ENCODE measurements around the gene MBD5. TPM values are rescaled to one million over a fixed set of nuclear protein-coding genes. Genes with fewer than 3 reads are reported as not detected.
"Not testable (repeated sequence)": the region's sequence is repeated elsewhere in the genome, so short reads cannot be mapped to it uniquely, and the experiment has no call there.

The MBD5 gene
- polyA plus RNA-seq, 3 donors: 2.9 to 8.1 (median 4.5) TPM

DNA sequence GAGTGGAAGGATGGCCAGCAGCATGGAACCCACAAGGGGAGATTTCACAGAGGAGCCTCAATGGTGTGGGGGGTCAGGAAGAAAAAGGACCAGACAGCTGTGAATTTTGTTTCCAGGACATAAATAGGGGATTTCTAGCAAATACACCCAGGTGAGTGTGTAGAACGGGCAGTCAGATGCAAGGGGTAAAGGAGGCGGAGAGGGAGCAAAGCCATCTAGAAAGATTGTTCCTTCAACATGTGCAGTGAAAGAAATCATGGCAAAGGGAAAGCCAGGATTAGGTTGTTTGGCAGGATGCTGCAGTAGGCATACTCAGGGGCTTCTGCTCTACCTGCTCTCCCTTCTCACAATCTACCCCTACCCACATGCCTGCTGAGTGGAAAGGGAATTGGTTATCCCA lies 504.2 kb downstream of the MBD5 start:
- no peak overlapping the region for H3K27ac ChIP-seq (ENCODE audit: low read depth, low read length)
- WGBS, 3 donors: 96 to 100% (median 98%) methylated on average over 2 of the region's 2 CpGs

DNA sequence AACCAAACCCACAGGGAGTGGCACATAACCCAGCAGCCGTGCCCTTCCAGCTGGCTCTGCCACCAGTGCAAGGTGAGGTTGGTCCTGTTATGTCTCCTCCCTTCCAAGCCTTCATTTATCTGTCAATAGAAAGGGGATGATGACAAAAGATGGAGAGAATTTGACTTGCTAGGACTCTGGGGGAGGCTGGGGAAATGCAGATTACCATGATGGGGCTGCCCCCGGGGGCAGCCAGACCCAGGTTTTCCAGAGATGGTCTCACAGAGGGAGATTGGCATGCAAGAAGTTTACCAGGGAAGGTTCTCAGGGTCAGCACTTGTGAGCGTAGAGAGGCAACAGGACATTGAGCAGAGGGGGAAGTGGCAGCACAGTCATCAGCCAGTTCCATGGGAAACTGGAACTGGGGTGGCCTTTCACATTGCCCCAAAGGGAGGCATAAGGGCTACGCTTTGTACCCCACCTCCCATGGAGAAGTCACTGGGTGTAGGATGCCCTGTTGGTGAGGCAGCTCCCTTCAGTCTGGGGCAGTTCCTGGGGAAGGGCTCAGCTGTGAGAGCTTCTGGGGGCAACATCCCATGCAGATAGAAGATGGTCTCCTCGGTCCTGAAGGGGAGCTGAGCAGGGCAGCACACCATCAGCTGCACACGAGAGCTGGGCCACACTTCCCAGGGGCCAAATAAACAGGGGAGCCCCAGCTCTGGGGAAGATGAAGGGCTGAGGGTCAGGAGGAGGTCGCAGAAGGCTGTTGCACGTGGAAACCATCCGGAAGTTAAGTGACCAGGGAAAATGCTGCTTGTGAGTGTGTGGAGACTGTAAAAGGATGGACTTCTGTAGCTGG lies 505.8 kb downstream of the MBD5 start:
- H3K27ac ChIP-seq (ENCODE audit: low read depth, low read length): no peak overlapping the region
- WGBS, 3 donors: 66 to 73% (median 70%) methylated on average over 9 of the region's 9 CpGs

DNA sequence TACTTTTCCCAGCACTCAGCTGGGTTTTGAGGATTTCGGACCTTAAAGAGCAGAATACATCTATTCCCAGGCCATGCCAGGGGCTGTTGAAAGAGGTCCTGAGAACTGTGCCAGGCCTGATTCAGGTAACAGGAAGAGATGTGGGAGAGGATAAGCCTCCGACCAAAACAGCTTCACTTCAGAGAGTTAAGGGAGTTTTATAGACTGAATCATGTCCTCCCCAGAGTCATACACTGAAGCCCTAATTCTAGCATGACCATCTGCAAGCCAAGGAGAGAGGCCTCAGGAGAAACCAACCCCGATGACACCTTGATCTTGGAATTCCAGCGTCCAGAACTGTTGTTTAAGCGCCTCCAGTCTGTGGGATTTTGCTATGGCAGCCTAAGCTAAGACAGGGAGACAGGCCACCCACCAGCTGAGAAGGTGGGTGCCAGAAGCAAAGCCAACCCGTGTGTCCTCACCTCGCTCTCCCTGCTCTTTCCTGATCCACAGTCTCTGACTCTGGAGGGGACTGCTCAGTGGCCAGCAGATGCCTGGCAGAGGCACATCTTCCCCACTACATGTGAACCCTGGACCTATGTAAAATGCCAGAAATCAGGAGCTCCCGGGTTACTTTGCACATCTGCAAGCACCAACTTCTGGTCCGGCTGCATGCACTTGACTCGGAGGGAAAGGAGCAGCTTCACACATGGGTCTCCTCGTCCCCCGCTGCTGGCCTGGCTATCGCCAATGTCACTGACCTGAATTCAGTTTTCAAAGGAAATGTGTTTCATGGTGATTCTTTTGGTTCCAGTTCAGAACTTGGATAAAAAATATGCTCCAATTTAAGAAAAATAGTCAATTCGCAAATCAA lies 506.8 kb downstream of the MBD5 start:
- 82 to 86% (median 85%) methylated on average over 14 of the region's 14 CpGs for WGBS, 3 donors
- H3K27ac ChIP-seq (ENCODE audit: low read depth, low read length): no peak overlapping the region

DNA sequence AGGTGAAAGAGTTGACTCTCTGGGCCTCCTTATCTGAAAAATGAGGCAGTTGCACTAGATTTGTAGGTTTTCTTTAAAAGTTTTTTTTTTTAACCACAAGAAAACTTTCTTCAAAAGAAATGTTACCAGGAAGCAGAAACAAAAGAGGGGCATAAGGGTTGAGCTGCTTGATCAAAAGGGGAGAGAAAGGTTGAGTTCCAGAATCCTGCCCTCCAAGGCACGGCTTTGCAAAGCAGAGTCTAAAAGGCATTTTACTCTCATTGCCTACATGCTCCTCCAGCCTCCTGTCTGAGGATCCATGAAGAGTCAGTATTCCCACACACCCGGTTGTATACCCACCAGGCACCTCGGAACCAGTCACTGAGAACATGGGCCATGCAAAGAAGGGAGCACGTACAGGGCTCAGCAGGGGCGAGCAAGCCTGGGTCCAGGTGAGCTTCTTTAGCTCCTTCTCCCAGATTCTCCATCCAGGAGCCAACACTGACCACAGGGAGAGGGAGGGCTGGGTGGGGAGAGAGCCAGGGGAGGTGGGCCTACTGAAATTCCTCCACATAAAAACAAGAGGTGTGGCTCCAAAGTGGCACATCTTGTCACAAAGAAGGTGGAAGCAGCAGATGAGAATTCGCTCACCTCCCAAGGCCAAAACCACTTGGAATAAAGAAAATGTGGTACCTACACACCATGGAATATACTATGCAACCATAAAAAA lies 507.6 kb downstream of the MBD5 start:
- no peak overlapping the region for H3K27ac ChIP-seq (ENCODE audit: low read depth, low read length)
- WGBS, 3 donors: 93 to 94% (median 93%) methylated on average over 6 of the region's 6 CpGs

DNA sequence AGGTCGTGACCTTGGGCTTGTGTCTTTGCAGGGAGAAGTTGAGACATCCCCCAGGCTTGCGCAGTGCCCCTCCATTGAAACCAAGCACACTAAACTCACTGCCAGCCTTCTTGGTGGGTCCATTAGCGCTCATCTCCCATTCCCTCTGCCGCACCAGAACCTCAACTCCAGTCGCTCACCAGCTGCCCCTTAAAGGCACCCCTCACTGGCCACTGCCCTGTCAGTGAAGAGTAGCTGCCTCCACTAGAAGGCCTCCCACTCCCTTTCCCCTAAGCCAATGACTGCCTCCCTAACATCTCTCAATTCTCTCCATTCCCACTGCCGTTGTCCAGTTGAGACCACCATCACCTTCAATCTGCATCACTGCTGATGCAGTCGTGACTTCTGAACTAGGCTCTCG lies 508.9 kb downstream of the MBD5 start:
- no peak overlapping the region for H3K27ac ChIP-seq (ENCODE audit: low read depth, low read length)
- 79 to 86% (median 82%) methylated on average over 8 of the region's 8 CpGs for WGBS, 3 donors

DNA sequence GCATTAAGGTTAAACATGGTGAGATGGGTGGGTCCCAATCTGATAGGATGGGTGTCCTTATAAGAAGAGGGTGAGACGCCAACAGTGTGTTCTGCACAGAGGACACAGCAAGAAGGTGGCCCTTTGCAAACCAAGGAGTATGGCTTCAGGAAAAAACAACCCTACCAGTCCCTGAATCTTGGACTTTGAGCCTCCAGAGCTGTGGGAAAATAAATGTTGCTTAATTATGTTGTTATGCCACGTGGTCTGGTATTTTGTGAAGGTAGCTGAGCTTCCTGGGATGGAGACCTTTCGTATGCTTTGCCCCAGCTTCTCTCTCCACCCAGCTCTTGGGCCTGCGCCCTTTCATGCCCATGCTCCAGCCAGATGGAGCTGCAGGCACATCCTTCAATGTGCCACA lies 509.5 kb downstream of the MBD5 start:
- H3K27ac ChIP-seq (ENCODE audit: low read depth, low read length): no peak overlapping the region
- WGBS, 3 donors: 69 to 88% (median 84%) methylated on average over 4 of the region's 4 CpGs

DNA sequence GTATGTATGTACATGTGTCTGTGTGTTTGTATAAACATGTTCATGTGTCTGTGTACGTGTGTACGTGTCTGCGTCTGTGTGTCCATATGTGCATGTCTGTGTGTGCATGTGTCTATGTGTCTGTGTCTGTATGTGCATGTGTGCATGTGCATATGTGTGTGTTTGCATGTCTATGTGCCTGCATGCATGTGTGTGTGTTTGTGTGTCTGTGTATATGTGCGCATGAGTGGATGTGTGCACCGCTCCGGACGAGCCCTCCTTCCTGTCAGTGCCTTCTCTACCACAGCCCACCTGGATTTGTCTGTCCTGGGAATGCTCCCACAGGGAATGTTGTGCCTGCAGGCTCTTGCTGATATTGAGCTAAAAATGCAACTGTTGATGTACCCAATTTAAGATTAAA lies 510.3 kb downstream of the MBD5 start:
- WGBS, 3 donors: 93 to 95% (median 93%) methylated on average over 7 of the region's 7 CpGs
- H3K27ac ChIP-seq (ENCODE audit: low read depth, low read length): no peak overlapping the region

DNA sequence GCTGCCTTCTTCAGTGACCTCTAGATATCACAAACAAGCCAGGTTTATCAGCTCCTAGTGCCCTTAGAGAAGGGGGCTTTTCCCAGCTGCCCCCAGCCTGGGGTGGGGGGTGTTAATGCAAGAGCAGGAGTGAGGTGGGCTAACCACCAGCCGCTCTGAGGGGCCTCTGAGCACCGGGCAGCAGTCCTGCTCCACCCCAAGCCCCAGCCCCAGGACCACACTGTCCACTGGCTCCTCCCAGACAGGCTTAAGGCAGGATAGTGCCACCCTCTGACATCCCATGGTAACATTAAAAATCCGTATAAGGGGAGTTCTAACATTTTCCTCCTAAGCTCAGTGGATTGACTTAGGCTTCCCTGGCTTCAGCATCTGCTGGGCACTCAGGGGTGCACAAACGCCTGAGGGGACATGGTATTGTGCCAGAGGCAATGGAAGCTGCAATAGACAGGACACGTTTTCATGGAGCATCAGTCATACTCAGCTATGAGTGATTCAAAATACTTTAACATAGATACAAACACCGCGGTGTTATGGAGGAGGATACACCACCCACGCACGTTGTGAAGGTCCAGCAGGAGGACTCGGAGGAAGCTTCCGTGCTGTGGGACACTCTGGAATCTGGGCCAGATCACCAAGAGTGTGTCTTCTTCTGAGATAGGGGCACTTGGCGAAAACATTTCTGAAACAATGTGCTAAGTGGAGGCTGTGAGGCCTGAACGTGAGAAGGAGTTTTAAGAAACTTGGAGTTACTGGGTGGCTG lies 511.0 kb downstream of the MBD5 start:
- H3K27ac ChIP-seq (ENCODE audit: low read depth, low read length): no peak overlapping the region
- 76 to 78% (median 77%) methylated on average over 13 of the region's 13 CpGs for WGBS, 3 donors

DNA sequence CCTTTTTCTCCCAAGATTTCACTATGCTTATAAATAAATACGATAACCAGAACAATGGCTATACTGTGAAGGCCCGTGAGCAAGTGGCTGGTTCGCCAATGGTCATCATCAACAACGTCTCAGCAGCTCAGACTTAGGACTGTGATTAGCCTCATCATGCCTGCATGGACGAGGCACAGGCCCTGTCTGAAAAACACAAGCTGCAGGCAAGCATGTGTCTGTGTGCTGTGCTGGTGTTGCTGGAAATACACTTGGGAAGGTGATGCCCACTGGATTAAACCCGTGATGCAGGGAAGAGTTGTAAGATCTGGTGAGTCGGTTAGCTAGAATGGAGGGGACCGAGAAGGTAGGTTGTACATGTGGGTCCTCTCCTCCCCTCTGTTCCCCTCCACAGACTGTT lies 512.1 kb downstream of the MBD5 start:
- 82 to 94% (median 94%) methylated on average over 8 of the region's 8 CpGs for WGBS, 3 donors
- H3K27ac ChIP-seq (ENCODE audit: low read depth, low read length): no peak overlapping the region

DNA sequence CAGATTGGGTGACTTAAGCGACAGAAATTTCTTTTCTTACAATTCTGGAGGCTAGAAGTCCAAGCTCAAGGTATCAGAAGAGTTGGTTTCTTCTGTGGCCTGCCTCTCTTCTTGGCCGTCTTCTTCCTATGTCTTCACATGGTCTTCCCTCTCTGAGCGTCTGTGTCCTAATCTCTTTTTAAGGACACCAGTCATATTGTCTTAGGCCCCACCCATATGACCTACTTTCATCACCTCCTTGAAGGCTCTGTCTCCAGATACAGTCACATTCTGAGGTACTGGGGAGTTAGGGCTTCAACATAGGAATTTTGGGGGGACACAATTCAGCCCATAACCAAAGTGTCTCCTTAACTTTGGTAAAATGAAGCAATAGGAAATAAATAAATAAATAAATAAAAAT lies 512.8 kb downstream of the MBD5 start:
- 75 to 88% (median 86%) methylated on average over 3 of the region's 3 CpGs for WGBS, 3 donors
- H3K27ac ChIP-seq (ENCODE audit: low read depth, low read length): no peak overlapping the region

DNA sequence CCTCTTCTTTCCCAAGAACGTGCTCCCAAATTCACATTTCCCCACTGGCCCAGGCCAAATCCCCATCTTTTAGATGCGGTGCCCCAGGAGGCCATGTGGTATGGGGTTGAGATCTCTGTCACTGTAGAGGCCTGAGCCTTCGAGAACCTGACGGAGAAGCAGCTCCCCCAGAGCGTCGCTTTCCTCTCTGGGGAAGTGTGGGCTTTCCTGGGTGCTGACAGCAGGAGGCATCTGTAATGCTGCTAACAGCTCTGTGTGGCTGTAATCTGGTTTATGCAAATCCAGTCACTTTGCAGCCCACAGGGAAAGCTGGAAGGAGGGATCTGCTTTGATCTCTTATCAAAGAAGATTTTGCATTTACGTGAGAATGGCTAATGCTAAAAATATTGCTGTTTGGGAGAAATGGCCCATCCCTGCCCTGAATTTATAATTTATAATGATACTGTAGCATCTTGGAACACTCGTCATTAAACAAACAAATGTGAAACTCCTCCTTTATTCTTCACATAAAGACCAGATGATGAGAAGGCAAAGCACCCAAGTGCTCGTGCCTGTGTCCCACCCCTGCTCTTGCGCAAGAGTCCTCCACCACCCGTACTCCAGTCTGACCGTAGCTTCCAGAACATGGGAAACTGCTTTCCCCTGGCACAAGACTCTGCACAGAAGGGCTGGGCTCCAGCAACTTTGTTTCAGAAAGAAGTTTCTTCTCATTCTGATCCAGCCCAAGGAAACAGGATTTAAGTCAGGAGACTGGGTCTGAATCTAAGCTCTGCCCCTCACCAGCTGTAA lies 513.7 kb downstream of the MBD5 start:
- H3K27ac ChIP-seq (ENCODE audit: low read depth, low read length): no peak overlapping the region
- WGBS, 3 donors: 62 to 68% (median 65%) methylated on average over 12 of the region's 12 CpGs

DNA sequence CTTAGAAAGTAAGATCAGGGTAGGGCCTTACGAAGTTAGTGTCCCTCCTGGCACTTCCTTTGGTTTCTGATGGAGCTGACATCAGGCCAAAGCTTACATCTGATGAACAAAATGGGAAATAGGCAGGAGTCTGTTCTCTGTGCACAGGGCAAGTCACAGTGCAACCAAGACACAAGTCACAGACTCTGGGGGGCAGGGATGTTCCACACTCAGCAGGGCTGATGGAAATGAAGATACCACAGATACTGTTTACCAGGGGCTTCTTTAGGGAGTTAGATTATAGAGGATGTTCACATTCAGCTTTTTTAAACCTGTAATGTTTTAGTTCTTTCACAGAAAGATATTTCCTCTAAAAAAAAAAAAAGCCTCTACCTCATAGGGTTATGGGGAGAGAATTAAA lies 517.5 kb downstream of the MBD5 start:
- WGBS, 3 donors: 36 to 86% (median 66%) methylated on average over 1 of the region's 1 CpG
- no peak overlapping the region for H3K27ac ChIP-seq (ENCODE audit: low read depth, low read length)

DNA sequence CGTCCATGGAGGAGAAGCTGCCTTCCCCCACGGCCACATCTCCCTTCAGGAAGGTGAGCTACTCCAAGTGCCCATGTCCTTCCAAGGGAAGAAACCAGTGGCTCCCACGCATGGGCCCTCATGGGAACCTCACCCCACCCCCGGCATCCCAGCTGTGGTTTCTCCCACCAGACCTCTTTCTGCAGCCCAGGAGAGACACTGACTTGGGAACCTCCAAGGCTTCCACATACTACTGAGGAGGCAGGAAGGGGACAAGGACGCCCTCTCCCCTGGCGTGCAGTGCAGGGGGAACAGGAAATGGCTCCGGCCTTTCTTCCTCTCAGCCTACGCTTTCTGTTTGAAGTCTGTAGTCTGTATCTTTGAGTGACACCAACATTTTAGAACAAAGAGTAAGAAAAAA lies 519.1 kb downstream of the MBD5 start:
- WGBS, 3 donors: 58 to 62% (median 59%) methylated on average over 8 of the region's 8 CpGs
- H3K27ac ChIP-seq (ENCODE audit: low read depth, low read length): no peak overlapping the region

DNA sequence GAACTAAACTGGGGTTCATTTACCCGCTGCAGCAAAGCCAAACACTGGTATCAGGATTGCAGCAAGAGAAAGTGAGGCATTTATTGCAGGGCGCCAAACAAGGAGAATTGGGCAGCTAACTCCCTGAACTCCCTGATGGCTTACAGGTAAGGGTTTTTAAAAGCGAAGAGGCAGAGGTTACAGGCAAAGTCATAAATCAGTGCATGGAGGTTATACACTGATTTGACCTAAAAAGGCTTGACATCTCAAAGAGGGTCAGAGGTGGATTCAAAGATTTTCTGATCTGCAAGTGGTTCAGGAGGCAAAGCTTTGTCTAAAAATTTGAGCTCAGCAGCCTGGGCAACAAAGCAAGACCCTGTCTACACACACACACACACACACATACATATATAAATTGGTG lies 520.9 kb downstream of the MBD5 start:
- 89 to 96% (median 94%) methylated on average over 3 of the region's 3 CpGs for WGBS, 3 donors
- H3K27ac ChIP-seq (ENCODE audit: low read depth, low read length): no peak overlapping the region

DNA sequence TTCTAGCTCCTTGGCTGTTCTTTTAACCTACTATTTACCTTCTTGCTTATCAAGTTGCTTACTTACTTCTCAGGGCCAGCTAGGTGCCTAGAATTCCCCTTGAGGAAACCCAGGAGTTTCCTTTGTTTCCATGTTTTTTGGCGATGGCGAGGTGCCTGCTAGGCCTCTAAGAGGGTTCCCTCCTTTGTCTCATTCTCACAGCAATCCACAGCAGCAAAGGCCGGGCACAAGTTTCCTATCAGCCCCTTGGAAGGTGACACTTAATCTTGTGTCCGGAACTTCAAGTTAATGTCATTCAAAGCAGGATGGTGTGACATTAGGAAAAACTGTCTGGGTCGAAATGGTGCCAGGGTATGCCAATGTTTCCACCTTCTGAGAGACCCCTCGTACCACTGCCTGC lies 521.7 kb downstream of the MBD5 start:
- 71 to 84% (median 82%) methylated on average over 6 of the region's 6 CpGs for WGBS, 3 donors
- H3K27ac ChIP-seq (ENCODE audit: low read depth, low read length): no peak overlapping the region

DNA sequence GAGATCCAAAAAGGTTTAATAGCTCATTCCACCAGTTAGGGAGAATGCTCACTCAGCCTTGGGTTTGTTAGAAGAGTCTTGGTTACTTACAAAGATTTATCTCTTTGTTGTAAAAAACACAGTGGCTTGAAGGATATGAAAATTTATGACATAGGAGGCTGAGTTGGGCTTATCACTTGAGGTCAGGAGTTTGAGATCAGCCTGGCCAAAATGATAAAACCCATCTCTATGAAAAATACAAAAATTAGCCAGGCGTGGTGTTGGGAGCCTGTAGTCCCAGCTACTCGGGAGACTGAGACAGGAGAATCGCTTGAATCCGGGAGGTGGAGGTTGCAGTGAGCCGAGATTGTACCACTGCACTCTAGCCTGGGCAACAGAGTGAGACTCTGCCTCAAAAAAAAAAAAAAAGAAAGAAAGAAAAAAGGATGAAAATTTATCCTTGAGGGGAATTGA lies 522.2 kb downstream of the MBD5 start:
- not testable (repeated sequence) for H3K27ac ChIP-seq (ENCODE audit: low read depth, low read length)
- WGBS, 3 donors: 87 to 91% (median 90%) methylated on average over 5 of the region's 5 CpGs

DNA sequence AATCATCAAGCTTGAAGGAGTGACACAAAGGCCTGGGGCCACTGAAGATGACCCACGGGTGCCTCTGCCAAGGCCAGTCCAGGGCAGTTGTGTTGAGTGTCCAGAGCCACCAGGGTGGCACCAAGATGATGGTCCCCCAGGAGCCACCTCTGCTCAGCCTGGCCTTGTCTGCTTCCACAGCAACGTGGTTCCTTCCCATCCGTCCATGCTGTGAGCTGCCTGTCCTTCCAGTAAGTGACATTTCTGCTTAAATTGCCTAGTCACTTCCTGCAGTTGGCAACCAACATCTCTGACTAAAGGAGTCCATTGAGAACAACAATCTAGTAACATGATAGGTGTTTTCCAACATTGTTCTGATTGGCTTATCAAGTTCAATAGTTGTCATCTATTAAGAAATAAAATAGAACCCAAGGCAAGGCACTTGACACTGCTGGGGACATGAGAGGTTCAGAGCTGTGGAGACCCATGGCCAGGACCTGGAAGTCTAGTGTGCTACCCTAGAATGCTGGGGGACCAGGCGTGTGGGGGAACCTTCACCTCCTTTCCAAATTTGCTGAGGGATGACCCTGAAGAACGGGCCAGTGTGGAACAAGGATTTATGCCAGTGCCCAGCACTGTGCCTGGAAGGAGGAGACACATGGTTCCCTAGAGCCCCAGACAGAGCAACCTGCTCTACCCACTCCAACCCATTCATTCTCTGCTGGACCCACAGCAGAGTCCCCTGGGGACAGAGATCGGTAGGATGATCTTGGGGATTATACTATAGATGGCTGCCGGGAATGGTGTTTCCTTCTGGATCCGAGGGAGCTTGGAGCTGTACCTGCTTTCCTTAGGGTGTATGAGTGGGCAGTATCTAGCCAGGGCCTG lies 524.7 kb downstream of the MBD5 start:
- WGBS, 3 donors: 74 to 92% (median 81%) methylated on average over 8 of the region's 8 CpGs
- no peak overlapping the region for H3K27ac ChIP-seq (ENCODE audit: low read depth, low read length)

Data from adipose tissue (tissue), 3 donors.